ENCODE measurements around the gene CDHR1.

- TF ChIP-seq POLR2AphosphoS5 (IDR thresholded peaks at IDR 0.05) (no peak), EP300 (IDR thresholded peaks at IDR 0.05) (no peak), POLR2A (IDR thresholded peaks at IDR 0.05; ENCODE audit: low read depth) (no peak), CTCF (IDR thresholded peaks at IDR 0.05) (no peak)
Measured at GRCh38 chr10:84269162-84269561, 74.8 kb downstream of the CDHR1 start.

Data from esophagus muscularis mucosa (tissue), 4 donors.